NCI-H187 treated with DMSO at 0.1 percent for 48 hours (cell line): Measurements from ENCODE around the gene DNAH7.
"Not testable (repeated sequence)": the region's sequence is repeated elsewhere in the genome, so short reads cannot be mapped to it uniquely, and the experiment has no call there.

Experiments used
- DNase-seq: peaks from one replicate; lab custom pipeline; 2025; lab: John Stamatoyannopoulos, UW

DNAH7 gene

GRCh38 chr2:195721042-195721441 lies 347.6 kb downstream of the DNAH7 start:
- no peak for DNase-seq

GRCh38 chr2:195716466-195716865 lies 352.2 kb downstream of the DNAH7 start:
- DNase-seq: no peak

DNA sequence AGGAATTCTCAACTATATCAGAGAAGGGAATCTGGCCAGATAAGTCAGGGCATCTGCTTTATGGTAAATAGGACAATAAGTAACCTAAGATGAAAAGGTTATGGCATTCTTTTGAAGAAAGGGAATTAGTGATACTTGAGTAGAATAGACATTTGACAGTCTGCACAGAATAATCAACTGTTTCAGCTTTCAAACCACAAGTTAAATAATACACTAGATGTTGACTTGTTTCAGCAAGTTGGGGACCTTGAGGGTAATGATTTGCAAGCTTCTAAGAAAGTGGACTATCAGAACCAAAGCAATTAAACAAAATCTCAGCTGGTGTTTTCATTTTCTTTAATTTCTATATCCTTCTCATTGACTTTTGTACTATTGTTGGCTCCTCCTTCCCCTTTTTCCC lies 357.2 kb downstream of the DNAH7 start:
- no peak for DNase-seq

- no peak for DNase-seq
Observed at GRCh38 chr2:195709901-195710806, 358.5 kb downstream of the DNAH7 start.

DNA sequence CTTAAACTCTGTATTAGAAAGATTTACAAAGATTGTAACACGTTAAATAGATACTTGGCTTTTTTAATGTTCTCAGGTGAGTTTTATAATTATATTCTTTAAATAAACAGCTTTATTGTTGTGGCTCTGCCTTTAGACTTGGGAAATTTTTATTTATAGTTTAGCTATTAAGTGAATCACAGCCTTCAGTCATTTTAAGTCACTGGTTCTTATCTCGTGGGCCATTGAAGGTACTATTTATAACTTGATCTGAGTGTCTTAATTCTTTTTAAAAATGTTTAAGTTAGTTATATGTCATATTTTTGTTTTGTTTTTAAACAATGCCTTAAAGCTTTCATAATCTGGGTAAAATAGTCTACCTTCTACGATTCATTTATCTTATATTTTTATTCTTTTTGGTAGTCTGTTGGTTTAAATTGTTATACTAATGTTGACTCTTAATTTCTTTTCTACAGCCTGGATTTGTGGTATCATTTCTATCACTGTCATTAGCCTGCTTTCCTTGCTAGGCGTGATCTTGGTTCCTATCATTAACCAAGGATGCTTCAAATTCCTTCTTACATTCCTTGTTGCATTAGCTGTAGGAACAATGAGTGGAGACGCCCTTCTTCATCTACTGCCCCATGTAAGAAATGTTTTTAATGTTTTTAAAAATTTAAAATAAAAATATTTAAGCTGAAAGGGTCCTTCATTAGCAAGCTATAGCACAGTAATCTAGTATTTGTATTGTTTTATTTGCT lies 362.3 kb downstream of the DNAH7 start:
- no peak for DNase-seq

GRCh38 chr2:195700480-195700879 lies 368.2 kb downstream of the DNAH7 start:
- DNase-seq: no peak

DNA sequence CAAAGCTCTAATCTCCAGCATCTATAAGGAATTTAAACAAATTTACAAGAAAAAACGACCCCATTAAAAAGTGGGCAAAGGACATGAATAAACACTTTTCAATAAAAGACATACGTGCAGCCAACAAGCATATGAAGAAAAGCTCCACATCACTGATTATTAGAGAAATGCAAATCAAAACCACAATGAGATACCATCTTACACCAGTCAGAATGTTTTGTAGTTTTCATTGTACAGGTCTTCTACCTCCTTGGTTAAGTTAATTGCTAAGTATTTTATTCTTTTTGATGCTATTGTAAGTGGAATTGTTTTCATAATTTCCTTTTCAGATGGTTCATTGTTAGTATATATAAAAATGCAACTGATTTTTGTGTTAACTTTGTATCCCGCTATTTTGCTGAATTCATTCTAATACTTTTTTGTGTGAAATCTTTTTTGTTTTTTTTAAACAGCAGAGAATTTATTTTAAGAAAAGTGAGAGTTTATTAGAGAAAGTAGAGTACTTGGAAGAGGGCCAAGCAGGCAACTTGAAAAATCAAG lies 370.9 kb downstream of the DNAH7 start:
- no peak for DNase-seq

DNA sequence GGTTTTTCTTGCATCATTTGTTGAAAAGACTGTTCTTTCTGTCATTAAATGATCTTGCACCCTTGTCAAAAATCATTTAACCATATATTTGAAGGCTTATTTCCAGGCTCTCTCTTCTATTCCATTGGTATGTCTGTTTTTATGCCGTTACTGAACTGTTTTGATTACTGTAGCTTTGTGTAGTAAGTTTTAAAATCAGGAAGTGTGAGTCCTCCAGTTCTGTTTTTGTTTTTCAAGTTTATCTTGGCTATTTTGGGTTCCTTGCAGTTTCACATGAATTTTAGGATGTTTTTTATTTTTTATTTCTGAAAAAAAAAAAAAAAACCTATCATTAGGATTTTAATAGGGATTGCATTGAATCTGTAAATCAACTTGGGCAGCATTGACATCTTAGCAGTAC lies 372.6 kb downstream of the DNAH7 start:
- no peak for DNase-seq

DNA sequence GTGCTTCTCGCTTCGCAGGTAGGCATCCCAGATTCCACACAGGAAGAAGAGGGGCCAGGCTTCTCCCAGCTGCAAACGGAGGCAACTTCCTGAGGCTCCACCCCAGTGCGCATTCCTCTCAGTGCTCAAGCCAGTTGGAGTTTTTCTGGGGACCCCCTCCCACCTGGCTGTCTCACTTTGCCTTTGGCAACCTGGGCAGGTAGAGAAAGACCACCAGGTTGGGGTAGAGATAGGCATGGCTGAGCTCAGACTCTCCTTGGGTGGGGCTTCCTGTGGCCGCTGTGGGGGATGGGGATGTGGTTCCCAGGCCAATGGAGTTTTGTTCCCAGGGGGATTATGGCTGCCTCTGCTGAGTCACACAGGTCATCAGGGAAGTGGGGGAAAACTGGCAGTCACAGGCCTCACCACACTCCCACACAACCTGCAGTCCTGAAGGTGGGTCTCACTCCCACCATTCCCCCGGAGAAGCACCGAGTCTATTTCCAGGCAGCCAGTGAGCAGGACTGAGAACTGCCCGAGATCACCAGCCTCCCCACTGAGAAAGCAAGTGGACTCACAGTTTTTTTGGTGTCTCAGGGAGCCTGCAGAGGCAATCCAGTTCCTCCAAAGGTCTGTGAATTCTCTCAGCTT lies 373.5 kb downstream of the DNAH7 start:
- no peak for DNase-seq

DNA sequence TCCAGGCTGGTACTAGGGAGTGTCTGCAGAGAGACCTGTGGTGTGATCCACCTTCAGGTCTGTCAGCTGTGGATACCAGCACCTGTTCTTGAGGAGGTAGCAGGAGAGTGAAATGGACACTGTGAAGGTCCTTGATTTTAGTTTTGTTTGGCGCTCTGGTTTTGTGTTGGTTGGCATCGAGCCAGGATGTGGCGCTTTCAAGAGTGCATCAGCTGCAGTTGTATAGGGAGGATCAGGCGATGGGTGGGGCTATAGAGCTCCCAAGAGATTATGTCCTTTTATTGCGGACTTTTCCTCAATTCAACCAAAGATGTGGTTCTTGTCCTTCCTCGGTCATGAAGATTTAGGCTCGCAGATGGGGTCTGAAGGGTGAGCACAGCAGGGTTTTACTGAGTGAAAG lies 374.1 kb downstream of the DNAH7 start:
- no peak for DNase-seq

DNA sequence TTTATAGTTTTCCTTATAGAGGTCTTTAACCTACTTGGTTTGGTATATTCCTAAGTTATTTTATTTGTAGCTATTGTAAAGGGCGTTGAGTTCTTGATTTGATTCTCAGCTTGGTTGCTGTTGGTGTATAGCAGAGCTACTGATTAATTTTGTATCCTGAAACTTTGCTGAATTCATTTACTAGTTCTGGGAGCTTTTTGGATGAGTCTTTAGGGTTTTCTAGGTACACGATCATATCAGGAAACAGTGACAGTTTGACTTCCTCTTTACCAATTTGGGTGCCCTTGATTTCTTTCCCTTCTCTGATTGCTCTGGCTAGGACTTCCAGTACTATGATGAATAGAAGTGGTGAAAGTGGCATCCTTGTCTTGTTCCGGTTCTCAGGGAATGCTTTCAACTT lies 376.1 kb downstream of the DNAH7 start:
- not testable (repeated sequence) for DNase-seq
